H1 (cell line): Measurements from ENCODE around the gene SKAP1.
A peak's percentile ranks its signal among the peaks of the same experiment; 100 is the strongest.

Experiments used
- CTCF ChIP-seq, 3 experiments: IDR thresholded peaks; 1 replicate in 2 of 3; 2 replicates in 1 of 3; pipeline versions ENCODE4 v1.5.1 to v1.6.1; 2011; ENCODE audit warnings: low read length in 3 of 3, mild to moderate bottlenecking in 3 of 3, inconsistent platforms in 2 of 3, low read depth in 1 of 3, moderate library complexity in 1 of 3; ENCODE audit not compliant: insufficient read depth in 1 of 3; ENCODE audit errors: control extremely low read depth in 1 of 3
- EZH2 ChIP-seq: fragments of 200-600 bp; sonication (generic); IDR thresholded peaks from 2 replicates; pipeline ENCODE4 v1.7.1; 2012; ENCODE audit warnings: low read depth, mild to moderate bottlenecking, moderate library complexity, low read length, inconsistent platforms; ENCODE audit not compliant: severe bottlenecking
- GABPA ChIP-seq: IDR thresholded peaks from 2 replicates; pipeline ENCODE4 v1.6.1; 2011; ENCODE audit warnings: mild to moderate bottlenecking, low read length, moderate library complexity, borderline replicate concordance; ENCODE audit not compliant: insufficient read depth
- HDAC6 ChIP-seq: IDR thresholded peaks from one replicate; pipeline ENCODE4 v1.7.1; 2012; ENCODE audit warnings: low read depth, mild to moderate bottlenecking, inconsistent platforms, low read length, moderate library complexity
- POLR2A ChIP-seq, 2 experiments: IDR thresholded peaks; 1 replicate in 1 of 2; 2 replicates in 1 of 2; pipeline ENCODE4 v1.6.1; 2011; ENCODE audit warnings: low read depth in 2 of 2, low read length in 2 of 2, mild to moderate bottlenecking in 2 of 2; ENCODE audit errors: control extremely low read depth in 1 of 2
- TAF1 ChIP-seq: IDR thresholded peaks from 2 replicates; pipeline ENCODE4 v1.6.1; 2011; ENCODE audit warnings: mild to moderate bottlenecking, low read depth, low read length
- USF2 ChIP-seq: IDR thresholded peaks from 2 replicates; pipeline ENCODE4 v1.6.1; 2011; ENCODE audit warnings: low read length, improper control_type of control experiment
- YY1 ChIP-seq: IDR thresholded peaks from 2 replicates; pipeline ENCODE4 v1.6.1; 2011; ENCODE audit warnings: low read depth, mild to moderate bottlenecking, low read length
- ZNF274 ChIP-seq: IDR thresholded peaks from 2 replicates; pipeline ENCODE4 v1.7.0; 2012; ENCODE audit warnings: low read length, borderline replicate concordance; ENCODE audit errors: extremely low read depth

GRCh38 chr17:48160177-48161081 is 269.6 kb downstream of the SKAP1 start:
- TF ChIP-seq CTCF (IDR thresholded peaks at IDR 0.05; ENCODE audit: control extremely low read depth in 1 of 3, insufficient read depth in 1 of 3, low read depth in 1 of 3, low read length in 3 of 3) (no peak), POLR2A (IDR thresholded peaks at IDR 0.05; ENCODE audit: control extremely low read depth in 1 of 2, low read depth in 2 of 2, low read length in 2 of 2) (no peak), TAF1 (no peak), USF2 (no peak), GABPA (no peak), ZNF274 (no peak), YY1 (peak; percentile 37; the same call in 1 of the 2 replicates), EZH2 (no peak), HDAC6 (no peak)
